Measurements from ENCODE around the gene FBXO45. TPM values are rescaled to one million over a fixed set of nuclear protein-coding genes. Genes with fewer than 3 reads are reported as not detected.
A peak's percentile ranks its signal among the peaks of the same experiment; 100 is the strongest.
"Not testable (repeated sequence)": the region's sequence is repeated elsewhere in the genome, so short reads cannot be mapped to it uniquely, and the experiment has no call there.

FBXO45 gene
- total RNA-seq, 3 donors from 2014 or later (not counting 1 experiment from before 2014, with no cell fraction given): 3.2 to 7.9 (median 7.8) TPM

DNA sequence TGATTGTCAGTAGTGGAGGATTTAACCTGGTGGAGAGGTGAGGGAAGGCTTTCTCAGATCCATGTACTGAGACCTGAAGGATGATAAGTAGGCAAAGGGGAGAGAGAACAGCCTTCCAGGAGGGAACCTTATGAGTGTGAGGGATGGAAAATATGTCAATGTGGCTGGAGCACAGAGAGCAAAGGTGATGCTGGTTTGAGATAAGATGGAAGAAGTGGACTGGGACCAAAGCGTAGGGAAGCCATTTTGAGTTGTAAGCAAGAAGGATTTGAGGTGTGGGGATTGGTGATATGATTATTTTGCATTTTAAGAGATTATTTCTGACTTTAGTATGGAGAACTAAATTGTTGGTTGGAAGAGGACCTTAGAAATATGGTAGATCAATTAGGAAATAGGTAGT lies 3.9 kb downstream of the FBXO45 start:
- no peak overlapping the region for H3K4me3 ChIP-seq (ENCODE audit: low read length)
- peaks cover 19% of the 10 kb centered on the region for H3K4me1 ChIP-seq (ENCODE audit: control insufficient read depth, insufficient read depth, low read length)
- no peak for TF ChIP-seq CTCF (IDR thresholded peaks at IDR 0.05)
- intact Hi-C loops (cut with micrococcal nuclease): no loop called here
- Mint-ChIP-seq H3K4me1 (peaks cover 21 to 29% of the 10 kb centered on the region in 2 donors), H3K27me3 (ENCODE audit: low read depth in 2 of 2) (no peaks in the 10 kb centered on the region), H3K27ac (no peak overlapping the region), H3K4me3 (no peak overlapping the region), H3K36me3 (no peaks in the 10 kb centered on the region), H3K9me3 (no peaks in the 10 kb centered on the region)
- H3K27ac ChIP-seq (ENCODE audit: low read length): no peak overlapping the region
- ATAC-seq (no peak), DNase-seq (no peak)
- H3K27me3 ChIP-seq (ENCODE audit: control insufficient read depth, insufficient read depth, low read length): no peaks in the 10 kb centered on the region
- H3K9me3 ChIP-seq (ENCODE audit: control insufficient read depth, insufficient read depth, low read length): no peaks in the 10 kb centered on the region
- peaks cover 1% of the 10 kb centered on the region for H3K36me3 ChIP-seq (ENCODE audit: control insufficient read depth, insufficient read depth, low read length)
- 98% methylated on average over 1 of the region's 1 CpG for WGBS (ENCODE audit: insufficient coverage)

DNA sequence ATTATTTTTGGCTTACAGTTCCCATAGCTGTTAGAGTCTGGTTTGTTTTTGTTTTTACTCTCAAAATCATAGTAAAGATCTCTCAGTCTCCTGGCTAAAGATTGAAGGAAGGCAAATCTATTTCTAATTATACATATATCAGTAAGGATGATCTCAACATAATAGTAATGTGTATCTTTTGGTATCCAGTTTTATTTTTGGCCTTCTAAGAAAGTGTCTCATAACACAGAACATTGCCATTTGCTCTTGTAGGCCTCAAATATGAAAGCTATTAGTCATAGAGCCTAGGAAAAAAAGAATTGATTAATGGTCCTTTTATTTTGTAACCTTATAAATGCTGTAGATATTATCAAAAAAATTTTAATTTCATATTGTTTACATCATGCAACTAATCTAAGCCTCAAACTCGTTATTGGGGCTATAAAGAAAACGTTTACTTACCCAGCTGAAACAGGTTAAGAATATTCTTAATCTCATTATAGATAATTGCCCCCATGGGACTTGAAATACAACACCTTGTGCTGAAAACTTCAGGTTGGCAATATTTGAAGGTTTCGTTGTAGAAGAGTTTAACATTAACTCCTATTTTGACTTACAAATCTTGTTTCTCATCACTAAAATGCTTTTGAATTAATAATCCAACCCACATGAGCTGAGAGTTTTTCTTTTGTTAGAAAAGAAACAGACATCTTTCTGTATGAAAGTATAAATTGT lies 16.7 kb downstream of the FBXO45 start:
- DNase-seq (no peak), ATAC-seq (no peak)
- no peaks in the 10 kb centered on the region for H3K9me3 Mint-ChIP-seq
- Histone ChIP-seq H3K27me3 (ENCODE audit: control insufficient read depth, insufficient read depth, low read length) (no peaks in the 10 kb centered on the region), H3K27ac (ENCODE audit: low read length) (no peak overlapping the region), H3K9me3 (ENCODE audit: control insufficient read depth, insufficient read depth, low read length) (no peaks in the 10 kb centered on the region), H3K4me1 (ENCODE audit: control insufficient read depth, insufficient read depth, low read length) (no peaks in the 10 kb centered on the region), H3K4me3 (ENCODE audit: low read length) (no peak overlapping the region), H3K36me3 (ENCODE audit: control insufficient read depth, insufficient read depth, low read length) (peaks cover 33% of the 10 kb centered on the region)
- H3K27me3 Mint-ChIP-seq (ENCODE audit: low read depth in 2 of 2): no peaks in the 10 kb centered on the region
- H3K4me3 Mint-ChIP-seq: no peak overlapping the region
- intact Hi-C loops (cut with micrococcal nuclease): no loop called here
- H3K4me1 Mint-ChIP-seq: peaks cover 4 to 5% of the 10 kb centered on the region in 2 donors
- peaks cover 21% of the 10 kb centered on the region for H3K36me3 Mint-ChIP-seq
- no peak overlapping the region for H3K27ac Mint-ChIP-seq
- no peak for TF ChIP-seq CTCF (IDR thresholded peaks at IDR 0.05)
- WGBS (ENCODE audit: insufficient coverage): no CpG with 5 or more reads among the region's 3 CpGs

GRCh38 chr3:196590279-196590678 lies 21.8 kb downstream of the FBXO45 start:
- H3K9me3 Mint-ChIP-seq: no peaks in the 10 kb centered on the region
- DNase-seq (no peak), ATAC-seq (no peak)
- H3K4me3 Mint-ChIP-seq: no peak overlapping the region
- peaks cover 8% of the 10 kb centered on the region for H3K36me3 Mint-ChIP-seq
- no peaks in the 10 kb centered on the region for H3K27me3 Mint-ChIP-seq (ENCODE audit: low read depth in 2 of 2)
- H3K9me3 ChIP-seq (ENCODE audit: control insufficient read depth, insufficient read depth, low read length): no peaks in the 10 kb centered on the region
- no peaks in the 10 kb centered on the region for H3K4me1 ChIP-seq (ENCODE audit: control insufficient read depth, insufficient read depth, low read length)
- no peak for TF ChIP-seq CTCF (IDR thresholded peaks at IDR 0.05)
- H3K27me3 ChIP-seq (ENCODE audit: control insufficient read depth, insufficient read depth, low read length): no peaks in the 10 kb centered on the region
- H3K4me3 ChIP-seq (ENCODE audit: low read length): no peak overlapping the region
- peaks cover 7% of the 10 kb centered on the region for H3K36me3 ChIP-seq (ENCODE audit: control insufficient read depth, insufficient read depth, low read length)
- no peak overlapping the region for H3K27ac Mint-ChIP-seq
- 90% methylated on average over 5 of the region's 5 CpGs for WGBS (ENCODE audit: insufficient coverage)
- no peaks in the 10 kb centered on the region for H3K4me1 Mint-ChIP-seq
- no peak overlapping the region for H3K27ac ChIP-seq (ENCODE audit: low read length)
- intact Hi-C loops (cut with micrococcal nuclease): no loop called here

GRCh38 chr3:196596355-196596754 lies 27.9 kb downstream of the FBXO45 start:
- Mint-ChIP-seq H3K9me3 (no peaks in the 10 kb centered on the region), H3K36me3 (no peaks in the 10 kb centered on the region), H3K27me3 (ENCODE audit: low read depth in 2 of 2) (peaks cover 5 to 9% of the 10 kb centered on the region in 2 donors), H3K27ac (no peak overlapping the region), H3K4me3 (no peak overlapping the region), H3K4me1 (peaks cover 11% of the 10 kb centered on the region in 2 donors)
- H3K4me3 ChIP-seq (ENCODE audit: low read length): no peak overlapping the region
- no peaks in the 10 kb centered on the region for H3K9me3 ChIP-seq (ENCODE audit: control insufficient read depth, insufficient read depth, low read length)
- no peak overlapping the region for H3K27ac ChIP-seq (ENCODE audit: low read length)
- no peaks in the 10 kb centered on the region for H3K36me3 ChIP-seq (ENCODE audit: control insufficient read depth, insufficient read depth, low read length)
- 69% methylated on average over 5 of the region's 5 CpGs for WGBS (ENCODE audit: insufficient coverage)
- H3K4me1 ChIP-seq (ENCODE audit: control insufficient read depth, insufficient read depth, low read length): peaks cover 4% of the 10 kb centered on the region
- ATAC-seq: no peak
- no peaks in the 10 kb centered on the region for H3K27me3 ChIP-seq (ENCODE audit: control insufficient read depth, insufficient read depth, low read length)
- DNase-seq: no peak
- TF ChIP-seq CTCF (IDR thresholded peaks at IDR 0.05): no peak
- intact Hi-C loops (cut with micrococcal nuclease): no loop called here

DNA sequence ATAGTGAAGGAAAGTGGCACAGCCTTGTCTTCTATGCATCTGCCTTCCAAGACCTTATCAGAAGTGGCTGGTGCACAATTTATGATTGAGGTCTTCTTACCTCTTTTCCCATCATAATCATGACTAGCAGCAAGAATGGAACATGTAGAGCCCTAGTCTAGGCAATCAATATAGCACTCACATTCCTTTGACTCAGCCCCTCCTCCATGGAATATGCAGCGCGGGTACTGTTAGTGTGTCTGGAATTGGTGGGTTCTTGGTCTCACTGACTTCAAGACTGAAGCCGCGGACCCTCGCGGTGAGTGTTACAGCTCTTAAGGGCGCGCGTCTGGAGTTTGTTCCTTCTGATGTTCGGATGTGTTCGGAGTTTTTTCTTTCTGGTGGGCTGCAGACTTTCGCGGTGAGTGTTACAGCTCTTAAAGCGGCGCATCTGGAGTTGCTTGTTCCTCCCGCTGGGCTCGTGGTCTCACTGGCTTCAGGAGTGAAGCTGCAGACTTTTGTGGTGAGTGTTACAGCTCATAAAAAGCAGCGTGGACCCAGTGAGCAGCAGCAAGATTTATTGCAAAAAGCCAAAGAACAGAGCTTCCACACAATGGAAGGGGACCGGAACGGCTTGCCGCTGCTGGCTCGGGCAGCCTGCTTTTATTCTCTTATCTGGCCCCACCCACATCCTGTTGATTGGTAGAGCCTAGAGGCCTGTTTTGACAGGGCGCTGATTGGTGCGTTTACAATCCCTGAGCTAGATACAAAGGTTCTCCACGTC lies 29.7 kb downstream of the FBXO45 start:
- DNase-seq: peak in 1 of 2 donors; percentile 28
- Mint-ChIP-seq H3K27ac (peak overlapping the region; percentile 63 to 66), H3K4me3 (peak overlapping the region; percentile 94), H3K4me1 (peaks cover 11% of the 10 kb centered on the region in 2 donors)
- H3K27me3 Mint-ChIP-seq (ENCODE audit: low read depth in 2 of 2); H3K27me3 ChIP-seq (ENCODE audit: control insufficient read depth, insufficient read depth, low read length); H3K4me1 ChIP-seq (ENCODE audit: control insufficient read depth, insufficient read depth, low read length); H3K27ac ChIP-seq (ENCODE audit: low read length); H3K36me3 Mint-ChIP-seq; H3K36me3 ChIP-seq (ENCODE audit: control insufficient read depth, insufficient read depth, low read length); H3K9me3 Mint-ChIP-seq; intact Hi-C loops (cut with micrococcal nuclease); H3K9me3 ChIP-seq (ENCODE audit: control insufficient read depth, insufficient read depth, low read length): not testable (repeated sequence)
- 51% methylated on average over 22 of the region's 25 CpGs for WGBS (ENCODE audit: insufficient coverage)
- peak overlapping the region; percentile 17 for H3K4me3 ChIP-seq (ENCODE audit: low read length)
- peak in 2 of 3 donors; percentile 54 to 61 for ATAC-seq

Data from natural killer cell (primary cell).